K562 (cell line): ENCODE results near the gene SLAIN2.
"Not testable (repeated sequence)": the region's sequence is repeated elsewhere in the genome, so short reads cannot be mapped to it uniquely, and the experiment has no call there.

ENCODE experiments used
- CBX2 ChIP-seq: fragments of 200-600 bp; sonication (generic); IDR thresholded peaks from one replicate; pipeline ENCODE4 v1.6.1; 2012; ENCODE audit warnings: mild to moderate bottlenecking, low read length, inconsistent platforms; ENCODE audit not compliant: insufficient read depth, poor library complexity, severe bottlenecking
- POLR2A ChIP-seq: fragments of 450-650 bp; conservative IDR thresholded peaks from 2 replicates; pipeline ENCODE4 v1.6.1; 2016
- ZBTB2 ChIP-seq: fragments of 450-650 bp; IDR thresholded peaks from 2 replicates; pipeline ENCODE4 v1.6.1; 2016; ENCODE audit warnings: antibody characterized with exemption
- TF ChIP-seq, protein P1 (sequence below), 3 experiments: IDR thresholded peaks in 2 of 3; conservative IDR thresholded peaks in 1 of 3; 2 replicates each; pipeline ENCODE4 v1.5.1; 2011 to 2012; ENCODE audit warnings: low read length in 3 of 3, mild to moderate bottlenecking in 3 of 3, control low read depth in 2 of 3, improper control_type of control experiment in 1 of 3, inconsistent platforms in 1 of 3, low read depth in 1 of 3, mixed read lengths in 1 of 3, moderate library complexity in 1 of 3; ENCODE audit not compliant: insufficient read depth in 2 of 3
- TF ChIP-seq, protein P2 (sequence below): sonication (generic); formaldehyde crosslinking; IDR thresholded peaks from 2 replicates; pipeline ENCODE4 v1.8.1; 2022; ENCODE audit warnings: missing genetic modification reagents

- TF ChIP-seq CBX2, POLR2A, ZBTB2: not testable (repeated sequence)
- TF ChIP-seq, protein P1, sequence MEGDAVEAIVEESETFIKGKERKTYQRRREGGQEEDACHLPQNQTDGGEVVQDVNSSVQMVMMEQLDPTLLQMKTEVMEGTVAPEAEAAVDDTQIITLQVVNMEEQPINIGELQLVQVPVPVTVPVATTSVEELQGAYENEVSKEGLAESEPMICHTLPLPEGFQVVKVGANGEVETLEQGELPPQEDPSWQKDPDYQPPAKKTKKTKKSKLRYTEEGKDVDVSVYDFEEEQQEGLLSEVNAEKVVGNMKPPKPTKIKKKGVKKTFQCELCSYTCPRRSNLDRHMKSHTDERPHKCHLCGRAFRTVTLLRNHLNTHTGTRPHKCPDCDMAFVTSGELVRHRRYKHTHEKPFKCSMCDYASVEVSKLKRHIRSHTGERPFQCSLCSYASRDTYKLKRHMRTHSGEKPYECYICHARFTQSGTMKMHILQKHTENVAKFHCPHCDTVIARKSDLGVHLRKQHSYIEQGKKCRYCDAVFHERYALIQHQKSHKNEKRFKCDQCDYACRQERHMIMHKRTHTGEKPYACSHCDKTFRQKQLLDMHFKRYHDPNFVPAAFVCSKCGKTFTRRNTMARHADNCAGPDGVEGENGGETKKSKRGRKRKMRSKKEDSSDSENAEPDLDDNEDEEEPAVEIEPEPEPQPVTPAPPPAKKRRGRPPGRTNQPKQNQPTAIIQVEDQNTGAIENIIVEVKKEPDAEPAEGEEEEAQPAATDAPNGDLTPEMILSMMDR (IDR thresholded peaks at IDR 0.05 in 2 of 3, conservative IDR thresholded peaks at IDR 0.05 in 1 of 3; ENCODE audit: insufficient read depth in 2 of 3, low read depth in 1 of 3, low read length in 3 of 3), result not testable (repeated sequence)
- TF ChIP-seq, protein P2, sequence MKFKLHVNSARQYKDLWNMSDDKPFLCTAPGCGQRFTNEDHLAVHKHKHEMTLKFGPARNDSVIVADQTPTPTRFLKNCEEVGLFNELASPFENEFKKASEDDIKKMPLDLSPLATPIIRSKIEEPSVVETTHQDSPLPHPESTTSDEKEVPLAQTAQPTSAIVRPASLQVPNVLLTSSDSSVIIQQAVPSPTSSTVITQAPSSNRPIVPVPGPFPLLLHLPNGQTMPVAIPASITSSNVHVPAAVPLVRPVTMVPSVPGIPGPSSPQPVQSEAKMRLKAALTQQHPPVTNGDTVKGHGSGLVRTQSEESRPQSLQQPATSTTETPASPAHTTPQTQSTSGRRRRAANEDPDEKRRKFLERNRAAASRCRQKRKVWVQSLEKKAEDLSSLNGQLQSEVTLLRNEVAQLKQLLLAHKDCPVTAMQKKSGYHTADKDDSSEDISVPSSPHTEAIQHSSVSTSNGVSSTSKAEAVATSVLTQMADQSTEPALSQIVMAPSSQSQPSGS, result not testable (repeated sequence)
Observed at GRCh38 chr4:48451656-48452055, 110.3 kb downstream of the SLAIN2 start.
